Globus pallidus (tissue), 1 donor: ENCODE data around the gene SLC17A2.

ENCODE experiments used
- DNase-seq: peaks from one replicate; pipeline ENCODE4 v3.0.0-alpha.2; 2015; ENCODE audit warnings: low spot score

Gene SLC17A2, protein sequence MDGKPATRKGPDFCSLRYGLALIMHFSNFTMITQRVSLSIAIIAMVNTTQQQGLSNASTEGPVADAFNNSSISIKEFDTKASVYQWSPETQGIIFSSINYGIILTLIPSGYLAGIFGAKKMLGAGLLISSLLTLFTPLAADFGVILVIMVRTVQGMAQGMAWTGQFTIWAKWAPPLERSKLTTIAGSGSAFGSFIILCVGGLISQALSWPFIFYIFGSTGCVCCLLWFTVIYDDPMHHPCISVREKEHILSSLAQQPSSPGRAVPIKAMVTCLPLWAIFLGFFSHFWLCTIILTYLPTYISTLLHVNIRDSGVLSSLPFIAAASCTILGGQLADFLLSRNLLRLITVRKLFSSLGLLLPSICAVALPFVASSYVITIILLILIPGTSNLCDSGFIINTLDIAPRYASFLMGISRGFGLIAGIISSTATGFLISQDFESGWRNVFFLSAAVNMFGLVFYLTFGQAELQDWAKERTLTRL

DNA sequence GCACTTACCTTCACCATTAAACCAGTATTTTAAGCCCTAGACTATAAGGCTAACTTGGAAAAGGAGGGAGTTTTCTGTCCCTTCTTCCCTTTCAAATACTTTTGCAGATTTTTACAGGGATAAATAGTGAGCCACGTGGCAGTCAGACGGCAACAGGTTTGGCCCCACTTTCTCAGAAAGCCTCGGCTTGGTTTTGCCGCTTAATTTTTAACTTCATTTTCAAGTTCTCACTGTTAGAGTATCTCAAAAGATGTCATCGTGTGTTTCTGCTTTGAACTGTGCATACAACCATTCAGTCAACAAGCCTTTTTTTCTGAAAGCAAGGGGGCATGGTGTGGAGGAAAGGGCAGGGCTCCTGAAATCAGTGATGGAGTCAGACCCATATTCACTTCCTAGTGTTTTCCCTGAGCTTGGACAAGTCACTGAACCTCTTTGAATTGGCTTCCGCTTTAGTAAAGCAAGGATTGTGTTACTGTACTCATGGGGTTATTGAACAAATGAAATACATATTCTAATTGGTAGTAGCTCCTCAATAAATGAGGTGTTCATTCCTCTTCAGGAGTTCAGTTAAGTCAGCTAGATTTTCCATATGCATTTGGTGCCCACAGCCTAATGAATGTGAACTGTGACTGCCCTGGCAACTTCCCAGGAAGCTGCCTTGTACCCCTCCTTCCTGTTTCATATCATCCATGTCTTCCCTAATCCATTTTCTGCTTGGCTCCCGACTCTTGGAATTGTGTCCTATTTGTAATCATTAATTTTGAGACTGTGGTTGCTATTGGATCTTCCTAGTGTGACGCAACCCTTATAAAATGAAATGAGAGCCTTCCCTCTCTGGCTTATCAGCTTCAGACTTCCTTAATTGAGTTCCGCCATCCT is at the start of gene SLC17A2:
SLC17A2 (minus strand) TSS at position 160 of the 879 bp plus-strand sequence. CDS start 4,895 bp downstream, outside the sequence.
- DNase-seq = no peak

DNA sequence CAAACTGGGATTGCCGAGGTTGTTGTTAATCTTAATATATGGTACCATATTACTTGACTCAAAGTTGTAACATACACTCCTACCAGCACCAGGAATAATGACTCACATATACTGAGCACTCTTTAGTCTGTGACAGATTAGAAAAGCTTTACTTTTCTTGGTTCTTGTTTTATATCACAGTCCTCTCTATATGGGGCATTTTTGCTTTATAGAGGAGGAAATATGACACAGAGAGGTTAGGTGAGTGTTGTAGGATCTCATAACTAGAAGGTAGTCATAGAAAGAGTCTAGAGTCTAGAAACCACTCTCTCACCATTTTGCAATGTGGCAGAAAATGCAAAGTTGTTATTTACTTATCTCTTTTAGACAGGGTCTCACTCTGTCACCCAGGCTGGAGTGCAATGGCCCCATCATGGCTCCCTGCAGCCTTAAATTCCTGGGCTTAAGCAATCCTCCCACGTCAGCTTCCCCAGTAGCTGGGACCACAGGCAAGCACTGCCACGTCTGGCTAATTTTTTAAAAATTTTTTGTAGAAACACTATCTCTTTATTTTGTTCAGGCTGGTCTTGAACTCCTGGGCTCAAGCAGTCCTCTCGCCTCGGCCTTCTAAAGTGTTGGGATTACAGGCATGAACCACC is 45.6 kb upstream of the SLC17A2 start:
- DNase-seq = no peak

DNA sequence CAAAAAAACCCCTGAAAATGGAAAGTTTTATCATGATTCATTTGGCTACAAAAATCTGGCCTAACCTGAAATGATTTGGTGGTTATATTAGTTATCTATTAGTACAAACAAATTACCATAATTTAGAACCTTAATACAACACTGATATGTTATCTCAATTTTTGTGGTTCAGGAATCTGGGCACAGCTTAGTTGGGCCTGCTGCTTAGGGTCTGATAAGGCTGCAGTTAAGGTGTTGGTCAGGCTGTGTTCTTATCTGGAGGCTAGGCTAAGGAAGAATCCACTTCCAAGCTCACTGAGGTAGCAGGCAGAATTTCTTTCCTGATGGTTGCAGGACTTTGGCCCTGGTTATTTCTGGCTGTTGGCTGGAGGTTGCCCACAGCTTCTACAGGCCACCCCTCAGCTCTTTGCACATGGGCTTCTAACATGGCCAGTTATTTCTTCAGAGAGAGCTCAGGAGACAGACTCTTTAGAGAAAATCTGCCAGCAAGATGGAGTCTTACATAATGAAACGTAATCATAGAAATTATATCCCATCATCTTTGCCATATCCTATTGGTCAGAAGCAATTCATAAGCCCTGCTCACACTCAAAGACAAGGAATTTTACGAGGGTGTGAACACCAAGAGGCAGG is 43.5 kb upstream of the SLC17A2 start:
- DNase-seq = no peak

DNA sequence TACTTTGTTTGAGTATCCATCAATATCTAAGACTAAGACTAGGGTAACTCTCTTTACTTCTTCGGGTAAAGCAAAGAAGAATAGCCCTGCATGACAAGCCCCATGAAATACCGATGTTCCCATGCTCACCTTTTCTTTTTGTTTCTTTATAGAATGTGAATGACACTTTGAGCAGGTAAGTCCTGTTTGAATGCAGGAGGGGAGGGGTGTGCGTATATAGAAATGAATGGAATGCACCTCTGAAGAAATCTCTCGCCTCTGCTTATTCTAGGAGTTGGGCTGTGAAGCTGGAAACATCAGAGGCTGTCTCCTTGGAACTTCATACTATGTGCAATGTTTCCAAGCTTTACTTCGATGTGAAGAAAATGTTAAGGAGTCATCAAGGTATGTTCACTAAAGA is 42.4 kb upstream of the SLC17A2 start:
- no peak for DNase-seq

DNA sequence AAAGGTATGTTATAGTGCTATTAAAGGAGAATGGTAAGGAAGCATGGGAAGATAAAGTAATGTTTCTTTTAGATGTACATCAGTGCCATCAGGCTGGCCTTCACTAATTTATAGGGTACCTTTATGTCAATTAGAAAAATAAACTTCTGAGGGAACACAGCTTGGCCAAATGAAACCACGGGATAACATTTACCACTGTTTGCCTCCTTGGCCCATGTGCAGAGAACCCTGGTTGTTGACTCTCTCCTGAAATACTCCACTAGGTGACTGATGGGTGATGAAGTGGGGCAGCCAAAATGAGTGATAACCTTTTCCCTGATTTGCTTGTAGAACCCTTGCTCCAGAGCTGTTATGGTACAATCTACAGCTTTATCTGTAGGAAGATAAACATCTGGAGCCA is 41.6 kb upstream of the SLC17A2 start:
- no peak for DNase-seq

DNA sequence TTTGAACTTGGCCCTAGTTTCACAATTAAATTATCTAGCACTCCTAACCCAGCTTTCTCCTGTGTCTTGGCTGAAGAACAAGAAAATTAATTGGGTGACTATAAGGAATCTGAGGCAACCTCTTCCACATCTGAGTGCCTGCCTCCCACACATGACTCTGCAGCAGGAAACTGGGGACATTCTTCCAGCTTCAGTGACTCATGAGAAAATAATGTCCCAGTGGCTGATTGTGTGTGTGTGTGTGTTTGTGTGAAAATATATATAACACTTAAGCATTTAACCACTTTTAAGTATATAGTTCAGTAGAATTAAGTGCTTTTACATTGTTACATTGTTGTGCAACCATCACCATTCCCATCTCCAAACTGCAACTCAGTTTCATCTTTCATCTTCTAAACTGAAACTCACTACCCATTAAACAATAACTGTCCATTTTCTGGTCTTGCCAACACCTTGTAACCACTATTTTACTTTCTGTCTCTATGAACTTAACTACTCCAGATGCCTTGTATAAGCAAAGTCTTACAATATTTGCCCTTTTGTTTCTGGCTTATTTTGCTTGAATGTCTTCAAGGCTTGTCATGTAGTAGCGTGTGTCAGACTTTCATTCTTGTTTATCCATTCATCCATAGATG is 40.8 kb upstream of the SLC17A2 start:
- no peak for DNase-seq

DNA sequence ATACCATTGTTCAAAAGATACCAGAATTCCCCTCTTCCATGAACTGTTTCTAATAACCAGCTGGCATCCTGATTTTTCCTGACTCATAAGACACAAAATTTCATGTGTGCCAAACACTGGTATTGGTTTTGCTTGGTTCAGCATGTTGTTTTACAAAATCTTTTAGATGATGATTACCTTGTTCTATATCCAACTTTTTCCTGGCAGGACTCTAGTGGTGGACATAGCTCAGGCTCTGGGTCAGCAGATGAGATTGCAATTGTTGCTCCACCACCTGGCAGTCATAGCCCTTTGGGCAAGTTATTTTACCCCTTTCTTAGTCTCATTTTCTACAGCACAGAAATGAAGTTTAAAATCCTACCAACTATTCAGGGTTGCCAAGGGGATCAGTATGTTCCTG is 38.3 kb upstream of the SLC17A2 start:
- DNase-seq = no peak

DNA sequence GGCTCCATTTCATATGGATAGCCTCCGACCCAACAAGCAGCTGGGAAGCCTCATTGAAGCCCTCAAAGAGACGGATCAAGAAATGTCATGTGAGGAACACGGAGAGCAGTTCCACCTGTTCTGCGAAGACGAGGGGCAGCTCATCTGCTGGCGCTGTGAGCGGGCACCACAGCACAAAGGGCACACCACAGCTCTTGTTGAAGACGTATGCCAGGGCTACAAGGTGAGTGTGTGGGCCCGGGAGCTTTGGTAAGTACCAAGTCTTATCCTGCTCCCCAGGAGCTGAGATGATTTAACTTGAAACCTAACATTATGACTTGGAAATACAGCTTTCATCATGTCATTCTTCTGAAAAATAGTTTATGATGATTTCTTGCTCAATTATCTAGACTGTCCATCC is 36.2 kb upstream of the SLC17A2 start:
- DNase-seq = no peak

DNA sequence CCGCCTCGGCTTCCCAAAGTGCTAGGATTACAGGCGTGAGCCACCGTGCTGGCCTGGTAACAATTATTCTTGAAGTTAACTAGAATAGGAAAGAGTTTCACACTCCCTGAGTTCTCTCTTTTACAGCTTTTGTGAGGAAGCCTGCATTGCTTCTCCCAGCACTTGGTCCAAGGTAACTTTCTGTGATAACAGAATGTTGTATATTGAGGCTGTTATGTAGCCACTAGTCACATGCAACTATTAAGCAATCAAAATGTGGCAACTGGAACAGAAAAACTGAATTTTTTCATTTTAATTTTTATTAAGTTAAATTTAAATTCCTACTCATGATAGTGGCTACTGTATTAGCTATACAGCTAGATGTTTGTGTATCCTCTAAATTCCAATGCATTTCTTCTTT is 34.6 kb upstream of the SLC17A2 start:
- DNase-seq = no peak

DNA sequence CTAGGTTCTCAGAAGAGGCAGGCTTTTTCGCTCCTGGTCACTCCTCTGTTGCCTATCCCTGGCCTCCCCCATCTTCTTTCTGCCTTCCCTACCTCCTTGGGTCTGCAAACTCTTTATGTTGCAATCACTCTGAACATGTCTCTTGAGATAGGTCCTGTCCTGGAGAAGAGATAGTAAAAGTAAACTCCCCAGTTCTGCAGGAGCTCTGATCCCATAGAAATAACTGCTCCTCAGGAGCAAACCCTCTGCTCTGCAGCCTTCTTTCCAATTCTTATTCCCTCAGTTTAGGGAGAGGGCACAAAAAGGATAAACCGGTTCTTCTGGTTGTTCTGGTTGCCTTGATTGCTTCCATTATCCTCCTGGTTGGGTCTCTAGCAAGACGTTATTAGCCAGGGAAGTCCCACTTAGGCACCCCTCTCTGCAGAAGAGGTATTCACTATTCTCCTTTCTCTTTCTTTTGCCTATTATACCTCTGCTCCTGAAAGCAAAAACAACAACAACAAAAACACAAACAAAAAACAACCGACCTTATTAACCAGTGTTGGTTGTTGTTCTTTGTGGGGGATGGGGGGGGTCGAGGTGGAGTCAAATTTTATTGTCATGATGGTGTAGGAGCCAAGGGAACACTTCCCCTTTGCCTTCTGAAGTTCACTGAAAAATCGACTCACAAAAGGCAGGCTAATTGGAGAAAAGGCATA is 33.1 kb upstream of the SLC17A2 start:
- no peak for DNase-seq

DNA sequence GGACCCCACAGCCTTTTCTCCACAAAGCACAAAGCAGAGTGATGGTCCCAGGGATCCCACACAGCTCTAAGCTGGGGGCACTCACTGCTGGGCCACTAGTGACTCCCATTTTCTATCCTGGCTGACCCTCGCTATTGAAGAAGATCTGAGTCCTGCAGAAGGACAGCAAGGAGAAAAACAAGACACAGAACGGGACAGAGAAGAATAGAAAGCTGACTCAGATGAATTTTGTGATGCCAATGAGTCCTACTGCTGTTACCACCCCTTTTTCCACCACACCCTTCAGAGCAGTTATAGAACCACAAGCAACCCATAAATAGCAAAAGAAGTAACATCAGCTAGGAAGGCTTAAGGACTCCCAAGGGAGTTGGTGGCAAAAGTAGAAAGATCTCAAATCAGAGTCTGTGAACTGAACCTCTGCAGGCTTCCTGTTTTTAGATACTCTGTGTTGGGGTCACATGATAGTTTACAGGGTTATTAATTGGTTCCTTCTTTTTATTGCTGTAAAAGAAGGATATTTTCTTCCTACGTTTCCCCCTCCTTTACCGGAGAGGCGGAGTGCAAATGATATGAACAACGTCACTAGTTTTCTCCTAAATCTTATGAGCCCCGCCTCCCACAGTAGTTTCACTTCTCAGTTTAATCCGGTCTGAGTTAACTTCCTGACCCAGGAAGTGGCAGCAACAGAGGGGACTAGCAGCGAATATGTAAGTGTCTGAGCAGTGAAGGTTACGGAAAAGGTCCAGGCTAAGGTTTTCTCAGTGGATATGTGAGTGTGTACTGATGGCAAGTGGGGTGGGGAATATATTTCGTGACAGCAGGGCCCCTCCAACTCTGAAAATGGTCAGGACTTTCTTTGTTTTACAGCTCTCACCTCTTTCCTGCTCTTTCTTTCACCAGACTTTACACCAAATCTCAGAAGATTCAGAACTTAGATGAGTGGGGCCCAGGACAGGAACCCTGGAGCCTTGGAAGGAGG is 31.9 kb upstream of the SLC17A2 start, which contains the start of gene TRIM38:
TRIM38 (plus strand) TSS at position 654 of the 979 bp plus-strand sequence. CDS start 3,721 bp downstream, outside the sequence.
- peak; percentile 75 for DNase-seq

DNA sequence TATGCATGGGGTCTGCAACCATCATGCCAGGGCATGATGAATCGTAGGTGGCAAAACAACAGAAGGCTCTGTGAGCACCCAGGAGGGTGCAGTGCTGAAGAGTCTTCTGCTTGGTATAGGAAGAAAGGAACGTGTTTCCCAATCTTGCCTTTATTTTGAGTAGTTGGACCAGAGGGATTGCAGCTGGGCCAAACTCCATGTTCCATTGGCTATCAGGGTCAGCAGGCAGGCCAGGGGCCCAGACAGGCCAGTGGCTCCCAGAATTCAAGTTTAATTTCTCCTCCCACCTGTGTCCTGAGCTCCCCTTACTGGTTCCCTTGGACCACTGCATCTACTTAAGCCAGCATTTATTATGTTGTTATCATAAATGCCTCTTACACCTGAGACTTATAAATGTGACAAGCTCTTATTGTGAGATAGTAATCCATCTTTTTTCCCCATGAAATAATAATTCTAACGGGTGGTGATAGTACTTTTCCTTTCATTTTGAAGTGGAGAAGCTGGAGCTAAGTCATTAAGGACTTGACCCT is 31.2 kb upstream of the SLC17A2 start:
- no peak for DNase-seq

DNA sequence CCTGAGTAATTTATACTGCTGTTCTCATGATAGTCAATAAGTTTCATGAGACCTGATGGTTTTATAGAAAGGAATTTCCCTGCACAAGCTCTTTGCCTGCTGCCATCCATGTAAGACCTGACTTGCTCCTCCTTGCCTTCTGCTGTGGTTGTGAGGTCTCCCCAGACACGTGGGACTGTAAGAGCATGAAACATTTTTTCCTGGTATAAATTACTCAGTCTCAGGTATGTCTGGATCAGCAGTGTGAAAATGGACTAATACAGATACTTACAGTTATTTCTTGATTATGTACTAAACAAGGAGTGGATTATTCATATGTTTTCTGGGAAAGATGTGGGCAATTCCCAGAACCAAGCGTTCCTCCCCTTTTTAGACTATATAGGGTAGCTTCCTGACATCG is 30.2 kb upstream of the SLC17A2 start:
- DNase-seq = no peak

DNA sequence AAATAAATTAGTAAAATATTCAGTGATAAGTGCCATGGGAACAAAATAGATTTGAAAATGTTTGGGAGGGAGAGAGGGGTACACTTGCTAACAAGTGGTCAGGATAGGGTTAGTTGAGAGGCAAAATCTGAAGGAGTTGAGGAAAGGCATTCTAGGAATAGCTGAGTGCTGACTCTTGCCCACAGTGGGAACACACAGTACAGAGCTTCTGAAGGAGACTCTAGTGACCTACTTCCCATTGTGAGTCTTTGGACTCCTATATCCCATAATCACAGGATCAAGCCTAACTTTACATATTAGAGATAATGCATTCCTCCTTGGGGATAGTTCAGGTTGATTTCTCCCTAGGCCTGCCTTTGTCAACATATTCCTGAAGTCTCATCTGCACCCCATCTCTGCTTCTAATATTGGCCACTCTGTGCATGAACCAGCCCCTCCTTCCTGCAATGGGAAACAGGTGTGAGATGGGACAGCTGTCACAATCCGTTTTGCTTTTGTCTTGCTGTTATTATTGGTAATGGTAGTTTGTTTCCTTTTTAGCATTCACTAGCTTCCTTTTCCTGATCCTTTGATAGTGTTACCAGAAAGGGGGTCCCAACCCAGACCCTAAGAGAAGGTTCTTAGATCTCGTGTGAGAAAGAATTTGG is 29.5 kb upstream of the SLC17A2 start:
- DNase-seq = no peak

DNA sequence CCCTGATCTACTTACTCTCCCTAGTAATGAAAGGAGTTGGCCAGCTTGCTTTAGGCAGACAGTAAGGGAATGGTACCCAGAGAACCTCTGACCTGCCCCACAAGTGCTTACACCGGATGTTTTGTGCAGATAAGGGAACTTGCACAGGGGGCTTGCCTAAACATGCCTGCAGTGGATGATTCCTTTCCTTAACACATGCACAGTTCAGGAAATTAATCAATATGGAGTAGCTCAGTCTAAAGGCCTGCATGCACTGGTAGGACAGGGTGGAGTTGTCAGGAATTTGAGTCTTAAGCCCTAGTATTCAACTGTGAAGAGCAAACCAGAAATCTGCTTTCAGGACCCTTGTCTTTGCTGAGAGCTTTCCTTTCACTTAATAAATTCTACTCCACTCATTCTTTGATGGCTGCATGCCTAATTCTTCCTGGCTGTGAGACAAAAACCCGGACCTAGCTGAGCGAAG is 28.2 kb upstream of the SLC17A2 start:
- no peak for DNase-seq

DNA sequence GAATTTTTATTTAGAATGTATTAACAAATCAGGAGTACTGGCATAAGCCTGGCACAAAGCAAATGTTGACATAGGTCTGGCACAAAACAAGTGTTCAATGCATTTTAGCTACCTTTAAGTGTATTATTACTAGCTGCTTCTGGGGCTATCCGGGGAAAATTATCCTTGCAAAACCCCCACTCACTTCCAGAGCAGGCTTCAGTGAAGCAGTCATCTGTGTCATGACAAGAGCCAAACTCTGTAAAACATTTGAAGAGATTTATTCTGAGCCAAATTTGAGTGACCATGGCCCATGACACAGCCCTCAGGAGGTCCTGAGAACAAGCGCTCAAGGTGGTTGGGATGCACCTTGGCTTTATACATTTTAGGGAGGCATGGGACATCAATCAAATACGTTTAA is 25.7 kb upstream of the SLC17A2 start:
- no peak for DNase-seq

DNA sequence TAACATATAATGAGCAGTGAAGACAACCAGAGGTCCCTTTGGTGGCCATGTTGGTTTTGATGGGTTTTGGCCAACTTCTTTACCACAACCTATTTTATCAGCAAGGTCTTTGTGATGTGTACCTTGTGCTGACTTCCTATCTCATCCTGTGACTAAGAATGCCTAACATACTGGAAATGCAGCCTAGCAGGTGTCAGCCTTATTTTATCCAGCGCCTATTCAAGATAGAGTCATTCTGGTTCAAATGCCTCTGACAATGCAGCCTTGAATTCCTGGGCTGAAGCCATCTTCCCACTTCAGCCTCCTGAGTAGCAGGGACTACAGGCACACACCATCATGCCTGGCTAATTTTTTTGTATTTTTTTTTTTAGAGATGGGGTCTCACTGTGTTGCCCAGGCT is 24.3 kb upstream of the SLC17A2 start:
- DNase-seq = no peak

DNA sequence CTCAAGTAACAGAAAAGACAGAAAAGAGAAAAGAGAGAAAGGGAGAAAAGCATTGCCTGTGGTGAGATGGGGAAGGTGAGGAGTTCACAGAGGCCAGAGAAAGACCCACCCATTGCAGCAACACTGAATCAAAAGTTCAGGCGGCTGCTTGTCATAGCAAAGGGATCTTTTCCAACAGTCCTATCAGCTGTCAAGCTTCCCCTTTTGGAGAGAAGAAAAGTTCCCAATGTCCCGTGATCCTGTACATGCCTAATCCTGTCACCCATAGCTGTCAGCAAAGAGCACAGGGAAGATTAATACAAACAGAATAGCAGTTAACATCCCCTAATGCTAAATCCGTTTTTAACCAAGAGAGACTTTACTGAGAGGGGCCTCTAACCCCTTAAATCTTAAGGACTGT is 23.2 kb upstream of the SLC17A2 start:
- DNase-seq = no peak

DNA sequence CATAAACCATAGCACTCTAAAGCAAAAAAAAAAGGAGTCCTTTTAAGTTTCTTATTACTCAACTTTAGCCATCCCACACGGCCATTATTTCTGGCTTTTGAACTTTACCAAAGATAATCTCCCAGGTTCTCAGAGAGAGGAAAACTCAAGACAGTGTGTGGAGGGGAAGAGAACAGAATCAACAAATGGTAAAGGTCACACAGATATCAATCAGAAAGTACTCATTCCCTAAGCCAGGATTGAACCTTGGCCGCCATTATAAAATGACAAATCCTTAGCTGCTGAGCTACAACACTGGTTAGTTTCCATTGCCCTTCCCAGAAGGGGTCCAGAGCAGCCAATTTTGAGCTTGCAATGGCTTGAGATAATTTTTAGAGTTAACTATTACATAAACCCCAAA is 22.0 kb upstream of the SLC17A2 start:
- no peak for DNase-seq
